ENCODE data around the gene TSEN54.

The TSEN54 gene

GRCh38 chr17:75524970-75525805 lies 8.9 kb downstream of the TSEN54 start, which contains the start of gene LLGL2:
Gene LLGL2 (plus strand): TSS chr17:75525697. CDS start chr17:75543427, 17,730 bp downstream.
- peak within 1 kb of the TSS; percentile 21 for H3K4me3 ChIP-seq (ENCODE audit: control insufficient read depth, low read depth, low read length)
- TF ChIP-seq CTCF (conservative IDR thresholded peaks at IDR 0.05; ENCODE audit: control insufficient read depth, insufficient read depth, low read depth, low read length) = no peak
- DNase-seq (ENCODE audit: low read depth) = no peak

GRCh38 chr17:75525806-75526554 lies 9.7 kb downstream of the TSEN54 start:
- H3K4me3 ChIP-seq (ENCODE audit: control insufficient read depth, low read depth, low read length) = no peak overlapping the region
- TF ChIP-seq CTCF (conservative IDR thresholded peaks at IDR 0.05; ENCODE audit: control insufficient read depth, insufficient read depth, low read depth, low read length) = no peak
- no peak for DNase-seq (ENCODE audit: low read depth)

- H3K4me3 ChIP-seq (ENCODE audit: control insufficient read depth, low read depth, low read length) = no peak overlapping the region
- no peak for DNase-seq (ENCODE audit: low read depth)
- no peak for TF ChIP-seq CTCF (conservative IDR thresholded peaks at IDR 0.05; ENCODE audit: control insufficient read depth, insufficient read depth, low read depth, low read length)
Observed at GRCh38 chr17:75526555-75527270, 10.4 kb downstream of the TSEN54 start.

GRCh38 chr17:75530837-75531720 lies 14.8 kb downstream of the TSEN54 start:
- no peak for TF ChIP-seq CTCF (conservative IDR thresholded peaks at IDR 0.05; ENCODE audit: control insufficient read depth, insufficient read depth, low read depth, low read length)
- no peak overlapping the region for H3K4me3 ChIP-seq (ENCODE audit: control insufficient read depth, low read depth, low read length)
- DNase-seq (ENCODE audit: low read depth) = no peak

GRCh38 chr17:75531721-75532072 lies 15.4 kb downstream of the TSEN54 start:
- DNase-seq (ENCODE audit: low read depth) = no peak
- no peak for TF ChIP-seq CTCF (conservative IDR thresholded peaks at IDR 0.05; ENCODE audit: control insufficient read depth, insufficient read depth, low read depth, low read length)
- H3K4me3 ChIP-seq (ENCODE audit: control insufficient read depth, low read depth, low read length) = no peak overlapping the region

- no peak for TF ChIP-seq CTCF (conservative IDR thresholded peaks at IDR 0.05; ENCODE audit: control insufficient read depth, insufficient read depth, low read depth, low read length)
- no peak for DNase-seq (ENCODE audit: low read depth)
- no peak overlapping the region for H3K4me3 ChIP-seq (ENCODE audit: control insufficient read depth, low read depth, low read length)
Observed at GRCh38 chr17:75535119-75535537, 18.8 kb downstream of the TSEN54 start.

Measured in fibroblast of mammary gland (primary cell).